GM19043 (cell line): Measurements from ENCODE around the gene ZFYVE28.
A peak's percentile ranks its signal among the peaks of the same experiment; 100 is the strongest.
"Not testable (repeated sequence)": the region's sequence is repeated elsewhere in the genome, so short reads cannot be mapped to it uniquely, and the experiment has no call there.

Source experiments
- ATAC-seq: cut with Tn5 transposase; IDR thresholded peaks from one replicate; pipeline ENCODE4 v1.9.1; 2021; ENCODE audit warnings: low read depth; ENCODE audit not compliant: unreplicated experiment

ZFYVE28 gene

GRCh38 chr4:2429945-2430757 is 11.7 kb upstream of the ZFYVE28 start:
- not testable (repeated sequence) for ATAC-seq

DNA sequence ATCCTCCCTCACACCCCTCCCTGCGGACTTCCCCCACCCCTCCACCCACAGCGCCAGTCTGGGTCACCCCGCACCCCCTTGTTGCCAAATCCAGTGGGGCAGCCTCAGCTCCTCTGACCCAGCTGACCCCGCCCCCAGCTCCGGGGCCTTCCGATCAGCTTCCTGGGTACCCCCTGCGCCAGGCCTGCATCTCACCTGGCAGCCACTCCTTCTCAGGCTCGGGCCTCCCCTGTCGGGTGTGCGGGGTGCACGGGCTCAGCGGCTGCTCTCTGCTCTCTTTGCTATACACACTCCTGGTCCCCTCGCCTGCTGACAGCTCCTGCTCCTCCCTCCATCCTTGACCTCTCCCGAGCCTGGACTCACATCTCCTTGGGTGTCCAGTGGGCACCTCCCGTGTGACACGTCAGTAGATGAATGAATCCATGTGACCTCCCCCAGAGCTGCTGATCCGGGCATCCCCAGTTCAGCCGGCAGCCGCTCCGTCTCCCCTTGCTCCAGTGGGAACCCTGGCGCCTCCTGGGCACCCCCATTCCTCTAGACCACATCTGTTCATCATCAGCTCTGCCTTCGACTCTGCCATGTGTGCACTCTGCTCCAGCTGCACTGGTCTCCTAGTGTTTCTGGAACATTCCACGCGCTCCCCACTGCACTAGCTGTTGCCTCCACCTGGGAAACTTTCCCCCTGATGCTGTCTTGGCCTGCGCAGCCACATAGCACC is 10.2 kb upstream of the ZFYVE28 start:
- no peak for ATAC-seq

- ATAC-seq, result no peak
These were observed 9.2 kb upstream of the ZFYVE28 start for GRCh38 chr4:2427383-2428334.

- no peak for ATAC-seq
These were observed 8.3 kb upstream of the ZFYVE28 start for GRCh38 chr4:2426711-2427275.

DNA sequence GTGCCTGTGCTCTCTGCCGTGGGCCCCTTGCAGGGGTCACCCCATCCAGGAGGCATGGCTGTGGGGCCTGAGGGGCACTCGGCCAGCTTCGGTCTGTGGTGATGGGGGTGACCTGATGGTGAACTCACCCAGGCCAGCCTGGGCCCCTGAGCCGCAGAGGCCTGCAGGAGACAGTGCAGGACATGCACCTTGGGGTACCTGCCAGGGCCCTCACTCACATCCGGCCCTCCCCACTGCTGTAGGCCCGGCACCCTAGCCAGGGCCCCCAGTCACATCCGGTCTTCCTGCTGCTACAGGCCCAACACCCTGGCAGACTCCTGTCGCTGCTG is 7.6 kb upstream of the ZFYVE28 start:
- ATAC-seq, result no peak

GRCh38 chr4:2425386-2426068 is 7.1 kb upstream of the ZFYVE28 start:
- ATAC-seq, result no peak

DNA sequence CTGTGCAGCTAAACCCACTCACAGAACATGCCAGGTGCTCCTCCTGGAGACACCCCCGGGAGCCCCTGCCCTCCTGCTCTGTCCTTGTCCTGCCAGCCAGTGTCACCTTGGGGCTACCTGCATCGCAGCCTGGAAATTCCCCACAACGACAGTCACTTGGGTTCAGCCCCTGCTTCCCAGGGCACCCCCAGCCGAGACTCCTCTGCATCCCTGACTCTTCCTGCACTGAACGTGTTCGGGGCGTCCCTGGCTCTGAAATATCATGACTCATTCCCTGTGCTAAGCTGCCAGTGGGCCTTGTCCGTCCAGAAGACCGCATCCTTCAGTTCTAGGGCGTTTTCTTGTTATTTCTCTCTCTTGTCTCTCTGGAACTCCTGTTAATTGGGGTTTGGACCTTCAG is 6.1 kb upstream of the ZFYVE28 start:
- no peak for ATAC-seq

DNA sequence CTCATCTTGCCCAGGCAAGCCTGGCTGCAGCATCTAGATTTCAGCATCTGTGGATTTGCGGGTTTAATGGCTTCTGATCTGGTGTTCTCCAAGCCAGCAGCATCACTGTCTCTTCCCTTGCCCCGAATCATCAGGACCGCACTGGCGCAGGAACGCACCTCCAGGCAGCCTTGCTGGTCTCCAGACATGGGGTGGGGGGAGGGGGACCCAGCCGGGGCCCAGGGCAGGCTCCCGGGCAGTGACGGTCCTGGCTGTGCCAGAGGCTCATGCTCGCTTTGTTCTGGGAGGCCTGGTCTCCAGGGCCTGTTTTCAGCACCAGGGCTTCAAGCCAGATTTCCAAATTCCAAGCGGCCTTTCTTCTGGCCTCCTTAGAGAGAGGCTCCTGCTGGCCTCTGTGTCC is 5.2 kb upstream of the ZFYVE28 start:
- no peak for ATAC-seq

- no peak for ATAC-seq
These were observed 4.6 kb upstream of the ZFYVE28 start for GRCh38 chr4:2423066-2423465.

DNA sequence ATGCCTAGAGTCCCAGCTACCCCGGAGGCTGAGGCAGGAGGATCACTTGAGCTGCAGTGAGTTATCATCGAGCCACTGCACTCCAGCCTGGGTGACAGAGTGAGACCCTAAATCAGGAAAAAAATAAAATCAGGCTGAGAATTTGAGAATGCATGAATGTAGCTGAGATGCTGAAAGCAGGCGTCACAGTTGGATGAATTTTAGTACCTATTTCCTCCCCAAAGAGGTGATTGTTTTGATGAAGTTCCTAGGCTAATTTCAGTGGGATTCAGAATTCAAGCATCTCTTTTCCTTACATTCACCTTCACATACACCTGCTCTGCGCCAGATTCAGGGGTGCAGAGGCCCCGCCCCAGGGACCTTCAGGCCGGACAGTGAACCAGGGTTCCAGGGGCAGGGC is 3.5 kb upstream of the ZFYVE28 start:
- ATAC-seq, result no peak

GRCh38 chr4:2419814-2420213 is 1.4 kb upstream of the ZFYVE28 start:
- ATAC-seq, result no peak

DNA sequence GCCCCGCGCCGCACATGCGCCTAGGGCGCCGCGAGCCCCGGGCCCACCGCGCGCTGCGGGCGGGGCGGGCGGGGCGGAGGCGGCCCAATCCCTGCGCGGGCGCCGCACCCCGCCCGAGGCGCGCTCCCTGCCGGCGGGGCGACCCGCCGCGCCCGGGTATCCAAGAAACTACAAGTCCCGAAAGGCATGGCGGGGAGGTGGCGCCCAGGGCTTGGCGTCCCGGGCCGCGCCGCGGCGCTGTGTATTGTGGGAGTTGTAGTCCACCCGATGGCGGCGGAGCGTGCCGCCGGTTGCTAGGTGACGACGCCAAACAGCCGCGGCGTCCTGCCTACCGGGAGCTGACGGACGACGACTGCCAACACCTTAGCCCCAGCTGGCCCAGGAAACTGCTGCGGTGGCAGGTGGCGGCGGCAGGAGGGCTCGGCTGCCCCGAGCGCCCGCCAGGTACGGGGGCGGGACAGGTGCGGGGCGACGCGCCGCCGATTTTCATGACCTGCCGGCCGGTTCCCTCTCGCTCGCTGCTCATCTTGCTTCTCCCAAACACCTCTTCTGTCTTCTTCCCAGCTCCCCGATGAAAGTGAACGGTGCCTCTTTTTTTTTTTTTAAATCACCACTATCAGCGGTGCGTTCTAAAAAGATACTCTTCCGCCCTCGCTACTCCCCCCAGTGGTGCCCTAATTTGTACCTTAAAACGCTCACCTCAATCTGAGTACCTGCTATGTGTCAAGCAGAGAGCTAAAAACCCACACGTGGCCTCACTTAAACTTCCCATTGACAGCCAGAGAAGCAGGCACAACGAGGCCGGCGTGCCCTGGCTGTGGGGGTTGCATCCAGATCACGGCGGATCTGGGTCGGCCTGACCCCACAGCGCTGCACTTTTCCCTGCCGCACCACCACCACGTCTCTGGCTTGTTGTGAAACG is 466 bp upstream of the ZFYVE28 start, which contains the start of gene CFAP99:
TSS of gene CFAP99 (plus strand) at position 306 of the 922 bp plus-strand sequence.
- peak; percentile 89 for ATAC-seq

DNA sequence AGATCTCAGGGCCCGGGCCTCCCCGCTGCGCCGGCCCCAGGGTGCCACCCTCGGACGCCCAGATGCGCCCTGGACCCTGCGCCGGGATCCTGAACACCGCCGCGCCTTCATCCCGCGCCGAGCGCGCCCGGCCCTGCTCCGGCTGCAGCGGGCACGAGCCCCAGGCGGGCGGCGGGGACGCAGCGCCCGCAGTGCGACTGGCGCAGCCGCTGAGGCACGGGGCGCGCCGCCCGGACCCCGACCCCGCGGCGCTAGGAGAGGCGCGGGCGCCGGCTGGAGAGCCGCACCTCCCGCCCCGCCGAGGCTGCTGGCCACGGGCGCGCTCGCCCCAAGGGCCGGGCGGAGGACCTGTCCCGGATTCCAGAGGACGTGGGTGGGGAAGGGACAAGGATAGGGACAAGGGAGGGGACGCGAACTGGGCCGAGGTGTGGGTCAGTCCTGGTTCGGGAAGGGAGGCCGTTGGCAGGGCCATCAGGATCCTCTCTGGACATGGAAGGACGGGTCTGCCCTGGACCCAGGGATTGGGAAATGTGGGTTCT is 1.1 kb downstream of the ZFYVE28 start:
- ATAC-seq, result no peak

- ATAC-seq, result no peak
These were observed 1.8 kb downstream of the ZFYVE28 start for GRCh38 chr4:2416564-2417225.

DNA sequence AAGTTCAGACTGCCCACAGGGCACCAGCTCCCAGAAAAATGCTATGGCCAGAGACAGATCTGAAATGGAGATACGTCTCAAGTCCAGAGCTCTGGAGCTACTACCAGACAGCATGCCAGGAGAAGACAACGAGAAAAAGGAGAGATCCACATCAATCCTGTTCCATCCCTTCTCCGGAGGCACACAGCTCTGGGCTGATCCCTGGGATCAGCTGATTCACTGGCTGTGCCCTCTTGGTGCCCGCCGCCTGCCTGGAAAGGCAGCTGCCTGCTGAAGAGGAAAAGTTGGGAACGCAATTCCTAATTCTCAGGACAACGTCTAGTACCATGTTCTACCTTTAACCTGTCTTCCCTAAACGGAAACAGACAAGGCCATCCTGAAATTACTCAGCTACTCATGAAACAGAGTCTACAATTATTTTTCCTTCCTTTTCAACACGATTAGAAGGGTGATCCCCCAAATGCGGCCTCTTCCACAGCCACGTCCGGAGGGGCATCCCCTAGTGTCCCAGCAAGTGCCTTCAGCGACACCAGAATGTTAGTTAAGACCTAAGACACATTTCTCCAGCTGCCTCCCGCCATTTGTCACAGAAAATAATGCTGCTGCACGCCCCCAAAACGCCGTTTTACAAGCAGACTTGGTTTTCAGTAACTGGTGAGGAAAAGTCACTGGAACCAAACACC is 2.4 kb downstream of the ZFYVE28 start:
- no peak for ATAC-seq

DNA sequence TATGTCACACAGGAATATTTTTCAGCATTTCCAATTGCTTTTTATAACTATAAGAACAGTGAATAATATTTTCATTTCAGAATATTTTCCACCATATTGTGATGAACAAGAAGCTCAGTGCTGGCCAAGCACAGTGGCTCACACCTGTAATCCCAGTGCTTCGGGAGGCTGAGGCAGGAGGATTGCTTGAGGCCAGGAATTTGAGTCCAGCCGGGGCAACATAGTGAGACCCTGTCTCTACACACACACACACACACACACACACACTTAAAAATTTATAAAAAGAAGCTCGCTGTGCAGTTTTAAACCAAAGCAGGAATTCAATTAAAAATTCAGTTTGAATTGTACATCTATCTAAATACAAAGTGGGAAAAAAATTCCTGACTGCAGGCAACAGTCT is 3.2 kb downstream of the ZFYVE28 start:
- no peak for ATAC-seq

GRCh38 chr4:2413821-2414610 is 4.4 kb downstream of the ZFYVE28 start:
- no peak for ATAC-seq
